ENCODE data around the gene ROBO3.

The ROBO3 gene

GRCh38 chr11:124831897-124832296, 33.3 kb upstream of the ROBO3 start:
- no peak for TF ChIP-seq SIN3A (IDR thresholded peaks at IDR 0.05; ENCODE audit: borderline replicate concordance, insufficient read depth, low read length)

- TF ChIP-seq POLR2AphosphoS5 (IDR thresholded peaks at IDR 0.05; ENCODE audit: low read depth, low read length) (no peak), FOXP2 (optimal IDR thresholded peaks at IDR 0.05; ENCODE audit: borderline replicate concordance, extremely low read depth, extremely low read length, insufficient read depth) (no peak), SIN3A (IDR thresholded peaks at IDR 0.05; ENCODE audit: borderline replicate concordance, insufficient read depth, low read length) (no peak), TAF1 (IDR thresholded peaks at IDR 0.05; ENCODE audit: borderline replicate concordance, insufficient read depth, low read length) (no peak), REST (IDR thresholded peaks at IDR 0.05; ENCODE audit: insufficient read depth in 1 of 2, low read depth in 2 of 2, low read length in 2 of 2) (no peak)
Measured at GRCh38 chr11:124832571-124832970, 32.7 kb upstream of the ROBO3 start.

- TF ChIP-seq REST (IDR thresholded peaks at IDR 0.05; ENCODE audit: insufficient read depth in 1 of 2, low read depth in 2 of 2, low read length in 2 of 2) (no peak), POLR2AphosphoS5 (IDR thresholded peaks at IDR 0.05; ENCODE audit: low read depth, low read length) (no peak), FOXP2 (optimal IDR thresholded peaks at IDR 0.05; ENCODE audit: borderline replicate concordance, extremely low read depth, extremely low read length, insufficient read depth) (no peak), TAF1 (IDR thresholded peaks at IDR 0.05; ENCODE audit: borderline replicate concordance, insufficient read depth, low read length) (no peak), SIN3A (IDR thresholded peaks at IDR 0.05; ENCODE audit: borderline replicate concordance, insufficient read depth, low read length) (no peak)
Measured at GRCh38 chr11:124834526-124835180, 30.6 kb upstream of the ROBO3 start.

- TF ChIP-seq REST (IDR thresholded peaks at IDR 0.05; ENCODE audit: insufficient read depth in 1 of 2, low read depth in 2 of 2, low read length in 2 of 2), result no peak
- TF ChIP-seq SIN3A (IDR thresholded peaks at IDR 0.05; ENCODE audit: borderline replicate concordance, insufficient read depth, low read length), result no peak
- TF ChIP-seq FOXP2 (optimal IDR thresholded peaks at IDR 0.05; ENCODE audit: borderline replicate concordance, extremely low read depth, extremely low read length, insufficient read depth), result no peak
- TF ChIP-seq POLR2AphosphoS5 (IDR thresholded peaks at IDR 0.05; ENCODE audit: low read depth, low read length), result no peak
- TF ChIP-seq TAF1 (IDR thresholded peaks at IDR 0.05; ENCODE audit: borderline replicate concordance, insufficient read depth, low read length), result no peak
Measured at GRCh38 chr11:124835918-124836317, 29.3 kb upstream of the ROBO3 start.

GRCh38 chr11:124837491-124837856, 27.8 kb upstream of the ROBO3 start:
- TF ChIP-seq TAF1 (IDR thresholded peaks at IDR 0.05; ENCODE audit: borderline replicate concordance, insufficient read depth, low read length) (no peak), SIN3A (IDR thresholded peaks at IDR 0.05; ENCODE audit: borderline replicate concordance, insufficient read depth, low read length) (no peak), REST (IDR thresholded peaks at IDR 0.05; ENCODE audit: insufficient read depth in 1 of 2, low read depth in 2 of 2, low read length in 2 of 2) (no peak), POLR2AphosphoS5 (IDR thresholded peaks at IDR 0.05; ENCODE audit: low read depth, low read length) (no peak), FOXP2 (optimal IDR thresholded peaks at IDR 0.05; ENCODE audit: borderline replicate concordance, extremely low read depth, extremely low read length, insufficient read depth) (no peak)
